GM12878 (cell line): ENCODE measurements around the gene KDM6B. TPM values are rescaled to one million over a fixed set of nuclear protein-coding genes. Genes with fewer than 3 reads are reported as not detected.

Experiments used
- ATAC-seq: fragments of 200-7000 bp; cut with Tn5 transposase; 3 replicates; pipeline ENCODE4 v1.9.1; 2020; ENCODE audit warnings: mild to moderate bottlenecking, moderate library complexity
- BruUV-seq: library from RNA; stranded (reverse); fragments of 400-500 nt; replicated peaks from 2 replicates; lab custom pipeline; 2021; lab: Mats Ljungman, UMichigan
- CTCF ChIA-PET: fragments of 300-600 bp; sonication (Branson Sonifier 250); formaldehyde crosslinking; extraction: SDS; loops from one replicate; lab custom pipeline; 2021; ENCODE audit warnings: inconsistent platforms; lab: Yijun Ruan, JAX
- POLR2A ChIA-PET: fragments of 350-600 bp; formaldehyde crosslinking; extraction: SDS; loops from one replicate; lab custom pipeline; 2021; ENCODE audit warnings: inconsistent platforms; lab: Charles Lee
- RAD21 ChIA-PET: fragments of 300-600 bp; sonication (Branson Sonifier 250); formaldehyde crosslinking; loops from one replicate; lab custom pipeline; 2023; ENCODE audit warnings: antibody characterized with exemption; ENCODE audit not compliant: unreplicated experiment; lab: Charles Lee
- SMC1A ChIA-PET: fragments of 300-600 bp; sonication (Branson Sonifier 250); formaldehyde crosslinking; loops from one replicate; lab custom pipeline; 2023; ENCODE audit not compliant: unreplicated experiment, uncharacterized antibody; lab: Charles Lee
- DNase-seq: peaks from one replicate; pipeline ENCODE4 v3.0.0-alpha.2; 2011; ENCODE audit warnings: low read depth, low spot score
- FAIRE-seq: peaks from 3 replicates; lab custom pipeline; 2011; peaks lifted over from hg19 to GRCh38; lab: Jason Lieb, UNC
- H2AFZ ChIP-seq: 2 replicates; pipeline ENCODE4 v1.6.0; 2011; ENCODE audit warnings: low read depth, low read length, control low read depth; ENCODE audit not compliant: control insufficient read depth
- H3K27ac ChIP-seq: 2 replicates; pipeline ENCODE4 v1.5.1; 2011; ENCODE audit warnings: control low read depth; ENCODE audit not compliant: control insufficient read depth, insufficient read depth
- H3K27me3 ChIP-seq, 2 experiments: replicated peaks in 1 of 2; 2 replicates each; pipeline versions ENCODE4 v1.6.0 to v1.6.1; 2011; ENCODE audit warnings: low read length in 1 of 2; ENCODE audit not compliant: control insufficient read depth in 2 of 2, insufficient read depth in 2 of 2
- H3K36me3 ChIP-seq, 2 experiments: 2 replicates each; pipeline ENCODE4 v1.5.1; 2011; ENCODE audit warnings: low read length in 1 of 2; ENCODE audit not compliant: control insufficient read depth in 2 of 2, insufficient read depth in 2 of 2
- H3K4me1 ChIP-seq: 2 replicates; pipeline ENCODE4 v1.6.1; 2011; ENCODE audit warnings: mild to moderate bottlenecking, low read length, moderate library complexity, mixed read lengths; ENCODE audit not compliant: control insufficient read depth, insufficient read depth
- H3K4me2 ChIP-seq: 2 replicates; pipeline ENCODE4 v1.6.0; 2011; ENCODE audit warnings: control low read depth; ENCODE audit not compliant: control insufficient read depth, insufficient read depth
- H3K4me3 ChIP-seq: fragments of 200-600 bp; sonication (generic); 2 replicates; pipeline ENCODE4 v1.5.1; 2016
- H3K79me2 ChIP-seq: 2 replicates; pipeline ENCODE4 v1.6.0; 2011; ENCODE audit warnings: low read length; ENCODE audit not compliant: control insufficient read depth, insufficient read depth
- H3K9ac ChIP-seq: 2 replicates; pipeline ENCODE4 v1.8.0; 2011; ENCODE audit warnings: low read length, control low read depth, mixed read lengths; ENCODE audit not compliant: control insufficient read depth, insufficient read depth
- H3K9me3 ChIP-seq: replicated peaks from 3 replicates; pipeline ENCODE4 v1.5.1; 2011; ENCODE audit warnings: mild to moderate bottlenecking, low read length; ENCODE audit not compliant: control insufficient read depth, insufficient read depth
- H4K20me1 ChIP-seq: 2 replicates; pipeline ENCODE4 v1.6.0; 2011; ENCODE audit not compliant: control insufficient read depth, insufficient read depth
- BHLHE40 ChIP-seq, 2 experiments: fragments of 450-650 bp in 1 of 2; IDR thresholded peaks; 2 replicates each; pipeline ENCODE4 v1.6.1; 2011 to 2017; ENCODE audit warnings: low read depth in 2 of 2, borderline replicate concordance in 1 of 2, improper control_type of control experiment in 1 of 2, low read length in 1 of 2, mild to moderate bottlenecking in 1 of 2
- IRF4 ChIP-seq: IDR thresholded peaks from 2 replicates; pipeline ENCODE4 v1.6.1; 2011; ENCODE audit warnings: low read depth, low read length
- SIX5 ChIP-seq: IDR thresholded peaks from 2 replicates; pipeline ENCODE4 v1.6.1; 2011; ENCODE audit warnings: mild to moderate bottlenecking, low read depth, low read length, moderate library complexity; ENCODE audit not compliant: severe bottlenecking
- SP1 ChIP-seq: IDR thresholded peaks from one replicate; pipeline ENCODE4 v1.6.1; 2011; ENCODE audit warnings: low read depth, low read length
- ZNF384 ChIP-seq: IDR thresholded peaks from 2 replicates; pipeline ENCODE4 v1.6.1; 2012; ENCODE audit warnings: low read depth, mild to moderate bottlenecking, low read length, improper control_type of control experiment, borderline replicate concordance
- ZSCAN29 ChIP-seq: fragments of 450-650 bp; IDR thresholded peaks from 2 replicates; pipeline ENCODE4 v1.6.1; 2017; ENCODE audit warnings: mild to moderate bottlenecking, moderate library complexity
- WGBS: methylation state at CpG from one replicate; pipeline ENCODE4 v1.1.6; 2016; ENCODE audit warnings: low lambda C conversion rate; ENCODE audit not compliant: insufficient replicate concordance, insufficient coverage; ENCODE audit errors: missing lambda C conversion rate; 5-methylcytosine and 5-hydroxymethylcytosine counted together
- in situ Hi-C: fragments of 300-500 bp; cut with MboI; formaldehyde crosslinking; loops from 9 replicates; pipeline ENCODE4 v1.14.3; 2018; ENCODE audit warnings: mixed read lengths
- intact Hi-C: fragments of 100-400 bp; cut with micrococcal nuclease; formaldehyde crosslinking; loops from one replicate; pipeline ENCODE4 v1.14.2; 2022; ENCODE audit not compliant: unreplicated experiment
- polyA plus RNA-seq, 11 experiments: library from polyadenylated mRNA; depleted of rRNA in 4 of 11; unstranded in 6 of 11; stranded (reverse) in 5 of 11; fragments of >200 nt; fragmentation: Nextera tagmentation in 4 of 11; fragmentation: Illumina TruSeq in 1 of 11; extraction: Ambion mirVana in 4 of 11; extraction: Trizol in 1 of 11; gene quantifications; 1 replicate in 1 of 11; 2 replicates in 10 of 11; pipeline versions ENCODE4 v1.2.1 to v1.2.3, GENCODE V29; 2011 to 2016; ENCODE audit warnings: inconsistent platforms in 2 of 11, missing spikeins in 2 of 11, low read depth in 1 of 11
- total RNA-seq, 4 experiments: library from RNA; depleted of rRNA in 3 of 4; stranded (reverse); fragments of >200 nt in 3 of 4; fragmentation: Illumina TruSeq in 1 of 4; extraction: Trizol in 1 of 4; gene quantifications; 2 replicates each; pipeline versions ENCODE4 v1.2.1 to v1.2.3, GENCODE V29; 2013 to 2021
- TF ChIP-seq, protein P1 (sequence below): IDR thresholded peaks from 2 replicates; pipeline ENCODE4 v1.6.1; 2012; ENCODE audit warnings: low read depth, low read length, improper control_type of control experiment
- TF ChIP-seq, protein P2 (sequence below): fragments of 450-650 bp; IDR thresholded peaks from 2 replicates; pipeline ENCODE4 v1.6.1; 2017; ENCODE audit warnings: low read depth, mild to moderate bottlenecking, moderate library complexity
- TF ChIP-seq, protein P3 (sequence below): fragments of 450-650 bp; IDR thresholded peaks from 2 replicates; pipeline ENCODE4 v1.6.1; 2018; ENCODE audit warnings: mild to moderate bottlenecking, low read depth, moderate library complexity; ENCODE audit not compliant: partially characterized antibody

KDM6B gene
- total and polyA plus RNA-seq, 10 of the 15 experiments (the other 5 are each of a cell fraction or from before 2014, with no cell fraction given), result 0.05 to 33.5 (median 2.3) TPM

DNA sequence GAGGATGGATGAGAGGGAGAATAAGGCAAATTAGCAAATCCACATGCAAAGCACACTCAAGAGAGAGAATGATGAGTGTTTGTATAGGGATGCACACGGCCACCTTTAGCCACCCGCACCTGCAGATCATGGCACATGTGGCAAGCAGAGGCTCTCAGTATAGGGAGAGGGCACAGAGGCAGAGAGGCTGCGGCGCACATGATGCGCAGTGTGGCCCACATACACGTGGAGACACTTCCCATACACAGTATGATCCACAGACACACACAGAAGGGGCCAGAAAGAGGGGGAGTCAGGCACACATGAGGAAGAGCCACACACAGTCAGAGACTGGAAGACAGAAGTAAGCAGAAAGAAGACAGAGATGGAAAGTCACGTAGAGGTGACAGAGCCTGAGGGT lies 48.1 kb downstream of the KDM6B start:
- H3K9me3 ChIP-seq, result no peaks in the 10 kb centered on the region
- peaks cover 24% of the 10 kb centered on the region for H3K79me2 ChIP-seq
- TF ChIP-seq BHLHE40 (IDR thresholded peaks at IDR 0.05; ENCODE audit: borderline replicate concordance in 1 of 2, low read depth in 2 of 2, low read length in 1 of 2), result peak in 1 of 2 experiments; percentile 19; a peak in 1 of 4 replicates
- TF ChIP-seq, protein P1, sequence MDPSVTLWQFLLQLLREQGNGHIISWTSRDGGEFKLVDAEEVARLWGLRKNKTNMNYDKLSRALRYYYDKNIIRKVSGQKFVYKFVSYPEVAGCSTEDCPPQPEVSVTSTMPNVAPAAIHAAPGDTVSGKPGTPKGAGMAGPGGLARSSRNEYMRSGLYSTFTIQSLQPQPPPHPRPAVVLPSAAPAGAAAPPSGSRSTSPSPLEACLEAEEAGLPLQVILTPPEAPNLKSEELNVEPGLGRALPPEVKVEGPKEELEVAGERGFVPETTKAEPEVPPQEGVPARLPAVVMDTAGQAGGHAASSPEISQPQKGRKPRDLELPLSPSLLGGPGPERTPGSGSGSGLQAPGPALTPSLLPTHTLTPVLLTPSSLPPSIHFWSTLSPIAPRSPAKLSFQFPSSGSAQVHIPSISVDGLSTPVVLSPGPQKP, result no peak
- H4K20me1 ChIP-seq, result no peaks in the 10 kb centered on the region
- H2AFZ ChIP-seq, result no peak overlapping the region
- RAD21 ChIA-PET, result interaction anchor here (0.6 to 0.8 kb wide), 2 partner anchors 25 to 31 kb away, joined by 3 read pairs; partner anchors contain the start of gene NAA38
- 41% methylated on average over 7 of the region's 7 CpGs for WGBS
- DNase-seq (no peak), ATAC-seq (peak; percentile 6), FAIRE-seq (peak; percentile 38)
- H3K4me3 ChIP-seq, result peak overlapping the region; percentile 58
- H3K36me3 ChIP-seq, result peaks cover 0 to 2% of the 10 kb centered on the region in 2 experiments; a peak in 1 of 4 replicates
- in situ Hi-C loops, result no loop called here
- H3K9ac ChIP-seq, result peak overlapping the region; percentile 4; the same call in 1 of the 2 replicates
- POLR2A ChIA-PET, result interaction anchor here (1.0 to 1.5 kb wide), 3 partner anchors 10 to 46 kb away, joined by 3 to 8 read pairs (median 3); no protein-coding TSS in a partner anchor
- intact Hi-C loops, result no loop called here
- H3K27ac ChIP-seq, result no peak overlapping the region
- no TSS peak for BruUV-seq
- CTCF ChIA-PET, result interaction anchor here (1.0 to 8.9 kb wide), 6 partner anchors 13 to 159 kb away, joined by 3 to 75 read pairs (median 4); partner anchors contain the start of gene NAA38
- peaks cover 15% of the 10 kb centered on the region for H3K4me1 ChIP-seq
- H3K4me2 ChIP-seq, result peak overlapping the region; percentile 57
- SMC1A ChIA-PET, result interaction anchor here (1.2 to 1.3 kb wide), 2 partner anchors 16 to 41 kb away, joined by 3 to 4 read pairs; no protein-coding TSS in a partner anchor
- H3K27me3 ChIP-seq, result no peaks in the 10 kb centered on the region

DNA sequence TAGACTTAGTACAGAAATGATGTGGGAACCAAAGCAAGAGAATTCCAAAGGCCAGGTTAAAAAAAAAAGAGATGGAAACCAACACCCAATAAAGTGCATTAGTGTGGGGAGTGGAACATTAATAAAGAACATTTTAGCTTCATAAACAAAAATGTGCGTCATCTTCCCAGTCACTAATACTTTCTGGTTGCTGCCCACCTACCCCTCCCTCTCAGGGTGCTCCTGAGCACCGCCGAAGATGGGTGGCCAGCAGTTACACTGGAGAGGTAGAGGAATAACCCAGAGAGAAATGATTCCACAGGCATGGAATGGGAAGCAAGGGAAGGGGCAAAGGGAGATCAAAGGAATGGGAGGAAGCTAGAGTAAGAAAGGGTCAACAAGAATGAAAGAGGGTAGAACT lies 48.6 kb downstream of the KDM6B start:
- intact Hi-C loops, result no loop called here
- H3K79me2 ChIP-seq, result peaks cover 29% of the 10 kb centered on the region
- peaks cover 11% of the 10 kb centered on the region for H3K4me1 ChIP-seq
- in situ Hi-C loops, result no loop called here
- DNase-seq, result no peak
- no peaks in the 10 kb centered on the region for H4K20me1 ChIP-seq
- ChIA-PET POLR2A (interaction anchor here (0.6 to 1.5 kb wide), 8 partner anchors 11 to 844 kb away, joined by 3 to 8 read pairs (median 3); no protein-coding TSS in a partner anchor), CTCF (interaction anchor here (0.7 to 1.7 kb wide), 8 partner anchors 9 to 159 kb away, joined by 3 to 4 read pairs (median 3); partner anchors contain the start of gene NAA38), RAD21 (interaction anchor here (0.7 to 1.5 kb wide), 8 partner anchors 12 to 633 kb away, joined by 3 to 8 read pairs (median 3); partner anchors contain the start of genes CNTROB, CYB5D1, NAA38 and TRAPPC1), SMC1A (interaction anchor here (0.7 to 1.5 kb wide), 7 partner anchors 11 to 196 kb away, joined by 3 to 5 read pairs (median 4); partner anchors contain the start of genes CNTROB, NAA38, TP53 and TRAPPC1)
- peak overlapping the region; percentile 58; the same call in 1 of the 2 replicates for H3K4me3 ChIP-seq
- H3K27me3 ChIP-seq, result no peaks in the 10 kb centered on the region
- no peak overlapping the region for H3K9ac ChIP-seq
- TSS peak; percentile 40 for BruUV-seq
- peaks cover 0 to 2% of the 10 kb centered on the region in 2 experiments; a peak in 1 of 4 replicates for H3K36me3 ChIP-seq
- H3K9me3 ChIP-seq, result no peaks in the 10 kb centered on the region
- no peak for ATAC-seq
- peak overlapping the region; percentile 57 for H3K4me2 ChIP-seq
- no peak overlapping the region for H2AFZ ChIP-seq
- FAIRE-seq, result no peak
- WGBS, result 94% methylated on average over 3 of the region's 3 CpGs
- H3K27ac ChIP-seq, result no peak overlapping the region
- TF ChIP-seq ZNF384 (no peak), ZSCAN29 (no peak), IRF4 (no peak), SP1 (no peak), SIX5 (no peak)
- TF ChIP-seq, protein P2, sequence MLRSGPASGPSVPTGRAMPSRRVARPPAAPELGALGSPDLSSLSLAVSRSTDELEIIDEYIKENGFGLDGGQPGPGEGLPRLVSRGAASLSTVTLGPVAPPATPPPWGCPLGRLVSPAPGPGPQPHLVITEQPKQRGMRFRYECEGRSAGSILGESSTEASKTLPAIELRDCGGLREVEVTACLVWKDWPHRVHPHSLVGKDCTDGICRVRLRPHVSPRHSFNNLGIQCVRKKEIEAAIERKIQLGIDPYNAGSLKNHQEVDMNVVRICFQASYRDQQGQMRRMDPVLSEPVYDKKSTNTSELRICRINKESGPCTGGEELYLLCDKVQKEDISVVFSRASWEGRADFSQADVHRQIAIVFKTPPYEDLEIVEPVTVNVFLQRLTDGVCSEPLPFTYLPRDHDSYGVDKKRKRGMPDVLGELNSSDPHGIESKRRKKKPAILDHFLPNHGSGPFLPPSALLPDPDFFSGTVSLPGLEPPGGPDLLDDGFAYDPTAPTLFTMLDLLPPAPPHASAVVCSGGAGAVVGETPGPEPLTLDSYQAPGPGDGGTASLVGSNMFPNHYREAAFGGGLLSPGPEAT, result no peak
- TF ChIP-seq, protein P3, sequence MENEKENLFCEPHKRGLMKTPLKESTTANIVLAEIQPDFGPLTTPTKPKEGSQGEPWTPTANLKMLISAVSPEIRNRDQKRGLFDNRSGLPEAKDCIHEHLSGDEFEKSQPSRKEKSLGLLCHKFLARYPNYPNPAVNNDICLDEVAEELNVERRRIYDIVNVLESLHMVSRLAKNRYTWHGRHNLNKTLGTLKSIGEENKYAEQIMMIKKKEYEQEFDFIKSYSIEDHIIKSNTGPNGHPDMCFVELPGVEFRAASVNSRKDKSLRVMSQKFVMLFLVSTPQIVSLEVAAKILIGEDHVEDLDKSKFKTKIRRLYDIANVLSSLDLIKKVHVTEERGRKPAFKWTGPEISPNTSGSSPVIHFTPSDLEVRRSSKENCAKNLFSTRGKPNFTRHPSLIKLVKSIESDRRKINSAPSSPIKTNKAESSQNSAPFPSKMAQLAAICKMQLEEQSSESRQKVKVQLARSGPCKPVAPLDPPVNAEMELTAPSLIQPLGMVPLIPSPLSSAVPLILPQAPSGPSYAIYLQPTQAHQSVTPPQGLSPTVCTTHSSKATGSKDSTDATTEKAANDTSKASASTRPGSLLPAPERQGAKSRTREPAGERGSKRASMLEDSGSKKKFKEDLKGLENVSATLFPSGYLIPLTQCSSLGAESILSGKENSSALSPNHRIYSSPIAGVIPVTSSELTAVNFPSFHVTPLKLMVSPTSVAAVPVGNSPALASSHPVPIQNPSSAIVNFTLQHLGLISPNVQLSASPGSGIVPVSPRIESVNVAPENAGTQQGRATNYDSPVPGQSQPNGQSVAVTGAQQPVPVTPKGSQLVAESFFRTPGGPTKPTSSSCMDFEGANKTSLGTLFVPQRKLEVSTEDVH, result no peak
